K562 (cell line): Measurements from ENCODE around the gene FILIP1. TPM values are rescaled to one million over a fixed set of nuclear protein-coding genes. Genes with fewer than 3 reads are reported as not detected.
A peak's percentile ranks its signal among the peaks of the same experiment; 100 is the strongest.

Source experiments
- ARID3B ChIP-seq: fragments of 250-450 bp; sonication (Bioruptor Pico); IDR thresholded peaks from 2 replicates; pipeline ENCODE4 v1.4.0; 2020; ENCODE audit warnings: borderline replicate concordance
- BRCA1 ChIP-seq, 2 experiments: fragments of 450-650 bp in 1 of 2; sonication (generic) in 1 of 2; formaldehyde crosslinking in 1 of 2; IDR thresholded peaks; 2 replicates each; pipeline versions ENCODE4 v1.5.0 to v1.6.1; 2017 to 2020; ENCODE audit warnings: mild to moderate bottlenecking in 1 of 2, missing genetic modification reagents in 1 of 2
- CBX3 ChIP-seq, 2 experiments: IDR thresholded peaks; 1 replicate in 1 of 2; 2 replicates in 1 of 2; pipeline ENCODE4 v1.6.1; 2012; ENCODE audit warnings: inconsistent platforms in 2 of 2, low read length in 2 of 2, borderline replicate concordance in 1 of 2, control low read depth in 1 of 2
- CREB1 ChIP-seq, 2 experiments: sonication (generic) in 1 of 2; formaldehyde crosslinking in 1 of 2; IDR thresholded peaks; 2 replicates each; pipeline versions ENCODE4 v1.6.1 to v1.8.0; 2012 to 2022; ENCODE audit warnings: inconsistent platforms in 1 of 2, mild to moderate bottlenecking in 1 of 2, missing genetic modification reagents in 1 of 2, moderate library complexity in 1 of 2
- FOSL1 ChIP-seq: fragments of 200-800 bp; sonication (Bioruptor generic); conservative IDR thresholded peaks from 2 replicates; pipeline ENCODE4 v1.6.1; 2016; ENCODE audit warnings: missing genetic modification characterization, missing compliant biosample characterization
- GTF3C2 ChIP-seq: IDR thresholded peaks from 3 replicates; pipeline ENCODE4 v1.6.1; 2011; ENCODE audit warnings: borderline replicate concordance, mild to moderate bottlenecking, moderate library complexity; ENCODE audit not compliant: insufficient read length; ENCODE audit errors: extremely low read depth
- HDGF ChIP-seq: fragments of 450-650 bp; IDR thresholded peaks from 2 replicates; pipeline ENCODE4 v1.6.1; 2016
- HIVEP1 ChIP-seq: fragments of 250-450 bp; sonication (Bioruptor Pico); IDR thresholded peaks from 2 replicates; pipeline ENCODE4 v1.4.0; 2020; ENCODE audit warnings: mild to moderate bottlenecking
- ID3 ChIP-seq, 2 experiments: fragments of 250-450 bp in 1 of 2; fragments of 450-650 bp in 1 of 2; sonication (Bioruptor Pico) in 1 of 2; IDR thresholded peaks; 2 replicates each; pipeline versions ENCODE4 v1.6.1 to v1.8.0; 2016 to 2021; ENCODE audit warnings: mild to moderate bottlenecking in 2 of 2, moderate library complexity in 2 of 2, missing compliant biosample characterization in 1 of 2, missing genetic modification characterization in 1 of 2
- KAT8 ChIP-seq: fragments of 450-650 bp; IDR thresholded peaks from 2 replicates; pipeline ENCODE4 v1.6.1; 2016; ENCODE audit warnings: low read depth, mild to moderate bottlenecking
- KLF16 ChIP-seq: IDR thresholded peaks from 2 replicates; pipeline ENCODE4 v1.6.1; 2016; ENCODE audit warnings: antibody characterized with exemption
- NFATC3 ChIP-seq: fragments of 450-650 bp; IDR thresholded peaks from 2 replicates; pipeline ENCODE4 v1.6.1; 2017; ENCODE audit warnings: mild to moderate bottlenecking
- RBBP5 ChIP-seq: fragments of 200-600 bp; sonication (generic); IDR thresholded peaks from 2 replicates; pipeline ENCODE4 v1.6.1; 2012; ENCODE audit warnings: borderline replicate concordance, mild to moderate bottlenecking, low read length, control low read depth, inconsistent platforms; ENCODE audit not compliant: insufficient read depth, poor library complexity, severe bottlenecking
- RHOXF2B ChIP-seq: fragments of 250-450 bp; sonication (Bioruptor Pico); conservative IDR thresholded peaks from 2 replicates; pipeline ENCODE4 v1.5.1; 2021
- SMARCA4 ChIP-seq: fragments of 450-650 bp; IDR thresholded peaks from 2 replicates; pipeline ENCODE4 v1.6.1; 2016
- SP1 ChIP-seq: sonication (generic); formaldehyde crosslinking; IDR thresholded peaks from 2 replicates; pipeline ENCODE4 v1.8.1; 2022; ENCODE audit warnings: mild to moderate bottlenecking, missing genetic modification reagents
- UBTF ChIP-seq, 2 experiments: IDR thresholded peaks; 2 replicates each; pipeline ENCODE4 v1.6.1; 2012; ENCODE audit warnings: improper control_type of control experiment in 2 of 2, low read depth in 2 of 2, low read length in 2 of 2, borderline replicate concordance in 1 of 2
- ZNF134 ChIP-seq: fragments of 250-450 bp; sonication (Bioruptor Pico); conservative IDR thresholded peaks from 2 replicates; pipeline ENCODE4 v1.4.0; 2020
- ZNF146 ChIP-seq: IDR thresholded peaks from one replicate; pipeline ENCODE4 v1.6.1; 2018; ENCODE audit warnings: missing compliant biosample characterization; ENCODE audit not compliant: unreplicated experiment
- ZNF778 ChIP-seq: fragments of 450-650 bp; formaldehyde crosslinking; IDR thresholded peaks from 2 replicates; pipeline ENCODE4 v1.4.0; 2020; ENCODE audit warnings: mild to moderate bottlenecking, moderate library complexity
- ZNF79 ChIP-seq: fragments of 250-450 bp; sonication (Bioruptor Pico); IDR thresholded peaks from 2 replicates; pipeline ENCODE4 v1.4.0; 2020; ENCODE audit warnings: low read depth, mild to moderate bottlenecking, moderate library complexity
- polyA plus RNA-seq, 8 experiments: library from polyadenylated mRNA; depleted of rRNA in 4 of 8; stranded (reverse) in 5 of 8; unstranded in 3 of 8; fragments of >200 nt; fragmentation: Nextera tagmentation in 2 of 8; fragmentation: Illumina TruSeq in 1 of 8; extraction: Ambion mirVana in 2 of 8; extraction: Trizol in 1 of 8; gene quantifications; 2 replicates each; pipeline versions ENCODE4 v1.2.1 to v1.2.3, GENCODE V29; 2011 to 2014; ENCODE audit warnings: inconsistent platforms in 1 of 8, missing spikeins in 1 of 8
- total RNA-seq, 7 experiments: library from RNA; depleted of rRNA in 6 of 7; stranded (reverse); fragments of >200 nt in 6 of 7; fragmentation: Illumina TruSeq in 2 of 7; extraction: Trizol in 2 of 7; gene quantifications; 2 replicates each; pipeline versions ENCODE4 v1.2.1 to v1.2.3, GENCODE V29; 2011 to 2021; ENCODE audit warnings: low replicate concordance in 1 of 7

Gene FILIP1
- total and polyA plus RNA-seq, 9 of the 15 experiments (the other 6 are each of a cell fraction or from before 2014, with no cell fraction given) = 0.03 to 0.25 (median 0.10) TPM; not detected in 1

- TF ChIP-seq BRCA1 (IDR thresholded peaks at IDR 0.05) (no peak), BRCA1 (CRISPR knock-in tag; IDR thresholded peaks at IDR 0.05) (no peak), SMARCA4 (no peak), ID3 (CRISPR knock-in tag; IDR thresholded peaks at IDR 0.05) (no peak), ID3 (tag; IDR thresholded peaks at IDR 0.05) (no peak), SP1 (CRISPR knock-in tag) (peak; percentile 93), CBX3 (IDR thresholded peaks at IDR 0.05; ENCODE audit: borderline replicate concordance in 1 of 2, low read length in 2 of 2) (peak in 1 of 2 experiments; percentile 76; a peak in 2 of 3 replicates), ZNF134 (no peak), KLF16 (no peak), GTF3C2 (no peak), CREB1 (IDR thresholded peaks at IDR 0.05) (peak; percentile 65), CREB1 (CRISPR knock-in tag; IDR thresholded peaks at IDR 0.05) (peak; percentile 59; the same call in 1 of the 2 replicates), KAT8 (no peak), RBBP5 (peak; percentile 93), UBTF (IDR thresholded peaks at IDR 0.05; ENCODE audit: borderline replicate concordance in 1 of 2, low read depth in 2 of 2, low read length in 2 of 2) (peak; percentile 31 to 85; a peak in 1 of 4 replicates), ZNF146 (CRISPR knock-in tag) (no peak), RHOXF2B (CRISPR knock-in tag) (no peak), HIVEP1 (CRISPR knock-in tag) (no peak), ZNF79 (CRISPR knock-in tag) (no peak), ARID3B (no peak), ZNF778 (CRISPR knock-in tag) (no peak), FOSL1 (0 out of 2 replicates have a peak, but pooled peaks have one; percentile 9), NFATC3 (no peak), HDGF (peak; percentile 96)
Measured at GRCh38 chr6:75284632-75285282, 208.8 kb downstream of the FILIP1 start, which contains the start of gene TMEM30A (continued).
